Measurements from ENCODE around the gene GLI1.
"Not testable (repeated sequence)": the region's sequence is repeated elsewhere in the genome, so short reads cannot be mapped to it uniquely, and the experiment has no call there.

Gene GLI1

GRCh38 chr12:57502311-57502969, 42.9 kb downstream of the GLI1 start:
- not testable (repeated sequence) for DNase-seq

DNA sequence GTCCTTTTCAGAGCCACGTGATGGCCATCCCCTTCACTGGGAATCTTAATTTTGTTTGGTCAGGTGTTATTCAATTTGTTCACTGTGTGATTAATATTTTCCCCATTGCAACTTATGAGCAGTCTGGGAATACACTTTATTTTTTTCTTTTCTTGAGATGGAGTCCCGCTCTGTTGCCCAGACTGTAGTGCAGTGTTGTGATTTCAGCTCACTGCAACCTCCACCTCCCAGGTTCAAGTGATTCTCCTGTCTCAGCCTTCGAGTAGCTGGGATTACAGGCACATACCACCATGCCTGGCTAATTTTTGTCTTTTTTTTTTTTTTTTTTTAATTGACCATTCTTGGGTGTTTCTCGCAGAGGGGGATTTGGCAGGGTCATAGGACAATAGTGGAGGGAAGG, 47.0 kb downstream of the GLI1 start:
- DNase-seq = not testable (repeated sequence)

- DNase-seq = not testable (repeated sequence)
These were observed 48.2 kb downstream of the GLI1 start for GRCh38 chr12:57507796-57508195.

- DNase-seq = no peak
These were observed 51.6 kb downstream of the GLI1 start for GRCh38 chr12:57511161-57511560.

- no peak for DNase-seq
These were observed 52.2 kb downstream of the GLI1 start for GRCh38 chr12:57511588-57512325.

- no peak for DNase-seq
These were observed 53.1 kb downstream of the GLI1 start for GRCh38 chr12:57512665-57513064.

DNA sequence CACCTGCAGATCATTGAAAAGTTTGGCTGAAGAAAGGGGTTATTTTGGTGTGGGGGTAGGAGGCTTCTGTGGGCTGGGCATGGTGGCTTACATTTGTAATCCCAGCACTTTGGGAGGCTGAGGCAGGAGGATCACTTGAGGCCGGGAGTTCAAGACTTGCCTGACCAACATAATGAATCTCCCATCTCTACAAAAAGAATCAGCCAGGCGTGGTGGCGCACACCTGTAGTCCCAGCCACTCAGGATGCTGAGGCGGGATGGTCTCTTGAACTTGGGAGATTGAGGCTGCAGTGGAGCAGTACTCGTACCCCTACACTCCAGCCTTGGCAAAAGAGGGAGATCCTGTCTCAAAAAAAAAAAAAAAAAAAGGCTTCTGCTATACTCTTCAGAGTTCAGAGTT, 53.7 kb downstream of the GLI1 start:
- DNase-seq = no peak

GRCh38 chr12:57513677-57514076, 54.1 kb downstream of the GLI1 start:
- not testable (repeated sequence) for DNase-seq

DNA sequence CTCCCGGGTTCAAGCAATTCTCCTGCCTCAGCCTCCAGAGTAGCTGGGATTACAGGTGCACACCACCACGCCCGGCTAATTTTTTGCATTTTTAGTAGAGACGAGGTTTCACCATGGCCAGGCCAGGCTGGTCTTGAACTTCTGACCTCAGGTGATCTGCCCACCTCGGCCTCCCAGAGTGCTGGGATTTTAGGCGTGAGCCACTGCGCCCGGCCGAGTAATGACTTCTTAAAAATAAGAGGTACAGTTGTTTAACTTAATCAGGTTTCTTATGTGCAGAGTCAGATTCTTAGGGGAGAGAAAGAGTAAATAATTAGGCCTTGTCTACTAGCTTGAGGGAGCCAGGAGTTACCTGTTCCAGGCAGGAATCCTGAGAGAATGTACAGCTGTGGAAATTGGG, 54.7 kb downstream of the GLI1 start:
- not testable (repeated sequence) for DNase-seq

DNA sequence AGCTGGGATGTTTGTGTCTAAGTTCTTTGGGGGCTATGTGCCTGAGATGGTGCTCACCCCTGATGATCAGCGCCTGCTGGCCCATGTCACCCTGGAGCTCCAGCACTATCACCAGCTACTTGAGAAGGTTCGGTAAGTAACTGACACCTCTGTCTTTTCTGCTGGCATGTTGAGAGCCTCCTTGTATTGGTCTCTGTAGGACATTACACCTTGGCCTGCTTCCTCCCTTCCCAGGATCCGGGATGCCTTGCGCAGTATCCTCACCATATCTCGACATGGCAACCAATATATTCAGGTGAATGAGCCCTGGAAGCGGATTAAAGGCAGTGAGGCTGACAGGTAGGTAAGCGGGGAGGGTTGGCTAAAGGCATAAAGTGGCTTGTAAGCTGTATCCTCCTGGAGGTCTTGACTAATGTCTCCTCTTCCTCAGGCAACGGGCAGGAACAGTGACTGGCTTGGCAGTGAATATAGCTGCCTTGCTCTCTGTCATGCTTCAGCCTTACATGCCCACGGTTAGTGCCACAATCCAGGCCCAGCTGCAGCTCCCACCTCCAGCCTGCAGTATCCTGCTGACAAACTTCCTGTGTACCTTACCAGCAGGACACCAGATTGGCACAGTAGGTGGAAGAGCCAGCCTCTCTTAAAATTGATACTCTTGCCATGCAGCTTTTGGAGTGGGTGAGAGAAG, 55.3 kb downstream of the GLI1 start:
- no peak for DNase-seq

- DNase-seq = no peak
These were observed 55.9 kb downstream of the GLI1 start for GRCh38 chr12:57515408-57515933.

DNA sequence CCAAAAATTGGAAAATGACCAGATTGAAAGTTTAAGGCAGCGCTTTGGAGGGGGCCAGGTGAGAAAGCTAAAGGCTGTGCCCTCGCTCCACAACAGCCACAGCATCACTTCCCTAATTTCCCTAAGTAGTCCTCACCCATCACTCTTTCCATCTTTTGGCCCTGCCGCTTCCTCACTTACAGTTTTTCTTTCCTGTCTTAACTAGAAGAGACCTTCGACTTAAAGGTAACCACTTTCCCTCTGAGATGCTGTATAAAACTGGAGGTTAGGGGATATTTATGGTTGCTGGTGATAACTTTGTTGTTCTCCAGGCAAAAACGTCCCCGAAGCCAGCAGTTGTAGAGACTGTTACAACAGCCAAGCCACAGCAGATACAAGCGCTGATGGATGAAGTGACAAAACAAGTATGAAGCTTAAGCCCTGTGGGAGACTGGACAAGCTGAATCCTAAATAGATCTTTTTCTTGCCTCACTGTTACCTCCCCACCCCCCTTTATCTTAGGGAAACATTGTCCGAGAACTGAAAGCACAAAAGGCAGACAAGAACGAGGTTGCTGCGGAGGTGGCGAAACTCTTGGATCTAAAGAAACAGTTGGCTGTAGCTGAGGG, 56.5 kb downstream of the GLI1 start:
- no peak for DNase-seq

- no peak for DNase-seq
These were observed 57.1 kb downstream of the GLI1 start for GRCh38 chr12:57516617-57517153.

- no peak for DNase-seq
These were observed 57.6 kb downstream of the GLI1 start for GRCh38 chr12:57517187-57517586.

GRCh38 chr12:57517718-57518117, 58.1 kb downstream of the GLI1 start:
- DNase-seq = not testable (repeated sequence)

DNA sequence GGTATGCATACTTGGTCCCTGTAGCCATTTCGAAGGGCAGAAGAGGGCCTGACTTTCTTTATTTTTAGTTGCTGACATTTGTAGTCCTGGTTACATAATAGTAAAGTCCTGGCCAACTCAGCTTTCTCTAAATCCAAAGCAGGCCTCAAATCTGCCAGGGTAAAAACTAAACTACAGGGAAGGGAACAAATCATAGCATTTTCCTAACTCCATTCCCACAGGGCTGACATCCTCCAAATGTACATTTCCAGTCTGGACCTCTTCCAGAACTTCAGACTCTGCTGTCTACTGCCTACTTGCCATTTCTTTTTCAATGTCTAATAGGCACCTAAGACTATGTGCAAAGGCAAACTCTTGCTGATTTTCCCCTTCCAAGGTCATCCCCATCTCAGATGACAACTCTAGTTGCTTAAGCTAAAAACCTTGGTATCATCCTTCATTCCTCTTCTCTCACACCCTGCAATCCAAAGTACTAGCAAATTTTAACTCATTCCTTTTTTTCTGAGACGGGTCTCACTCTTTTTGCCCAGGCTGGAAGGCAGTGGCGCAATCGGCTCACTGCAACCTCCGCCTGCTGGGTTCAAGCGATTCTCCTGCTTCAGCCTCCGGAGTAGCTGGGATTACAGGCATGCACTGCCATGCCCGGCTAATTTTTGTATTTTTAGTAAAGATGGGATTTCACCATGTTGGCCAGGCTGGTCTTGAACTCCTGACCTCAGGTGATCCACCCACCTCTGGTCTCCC, 58.8 kb downstream of the GLI1 start:
- no peak for DNase-seq

GRCh38 chr12:57518920-57519795, 59.6 kb downstream of the GLI1 start:
- no peak for DNase-seq

- no peak for DNase-seq
These were observed 60.1 kb downstream of the GLI1 start for GRCh38 chr12:57519796-57520052.

- peak; percentile 95 for DNase-seq
These were observed 60.7 kb downstream of the GLI1 start, which contains the start of gene DDIT3 for GRCh38 chr12:57520053-57520818. Gene DDIT3 (minus strand): TSS chr12:57520514. CDS start chr12:57517406, 3,108 bp downstream.

DNA sequence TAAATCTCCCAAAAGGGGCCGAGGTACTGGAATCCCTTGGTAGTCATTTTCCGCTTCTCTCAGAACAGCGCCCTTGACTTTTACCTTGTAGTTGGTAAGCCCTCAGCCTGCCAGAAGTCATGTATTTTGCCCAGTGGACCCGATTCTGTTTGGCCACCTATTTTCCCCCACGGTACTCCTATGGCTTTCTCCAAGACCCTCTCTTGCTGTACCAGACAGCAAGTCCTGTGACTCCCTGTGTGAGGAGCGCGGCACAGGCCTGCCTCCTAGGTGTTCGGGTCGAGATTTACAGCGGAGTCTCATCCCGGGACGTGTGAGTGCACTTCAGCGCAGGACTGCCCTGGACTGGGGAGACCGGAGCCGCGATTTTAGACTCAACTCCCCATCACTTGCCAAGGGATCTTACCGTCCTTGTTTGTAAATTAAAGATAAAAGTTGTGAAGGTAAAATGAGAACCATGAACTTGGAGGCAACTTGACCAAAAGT, 62.0 kb downstream of the GLI1 start:
- peak; percentile 35 for DNase-seq
